ENCODE measurements around the gene RASGRF2. TPM values are rescaled to one million over a fixed set of nuclear protein-coding genes. Genes with fewer than 3 reads are reported as not detected.

RASGRF2 gene
- polyA plus RNA-seq, 1 donor from 2014 or later: 0.42 TPM

GRCh38 chr5:81167544-81167943, 207.4 kb downstream of the RASGRF2 start:
- Histone ChIP-seq H3K36me3 (ENCODE audit: insufficient read depth, low read length) (no peaks in the 10 kb centered on the region), H3K4me2 (ENCODE audit: low read length) (no peak overlapping the region), H3F3A (ENCODE audit: insufficient read depth, low read length, poor library complexity, severe bottlenecking) (no peaks in the 10 kb centered on the region), H2AFZ (ENCODE audit: low read depth, low read length) (no peak overlapping the region), H3K4me3 (ENCODE audit: low read length) (no peak overlapping the region), H4K20me1 (ENCODE audit: insufficient read depth) (no peaks in the 10 kb centered on the region), H3K9me2 (ENCODE audit: insufficient read depth, low read length) (no peaks in the 10 kb centered on the region), H3K27ac (ENCODE audit: low read length) (no peak overlapping the region), H3K79me2 (replicated peaks; ENCODE audit: insufficient read depth, low read length) (no peaks in the 10 kb centered on the region), H3K9ac (ENCODE audit: low read length) (no peak overlapping the region), H3K27me3 (ENCODE audit: insufficient read depth, low read depth, low read length) (no peaks in the 10 kb centered on the region), H3K9me3 (ENCODE audit: low read length) (no peaks in the 10 kb centered on the region)
- no peak for TF ChIP-seq TAF1 (IDR thresholded peaks at IDR 0.05; ENCODE audit: low read depth)
- TF ChIP-seq REST (IDR thresholded peaks at IDR 0.05; ENCODE audit: borderline replicate concordance): no peak
- TF ChIP-seq EZH2 (IDR thresholded peaks at IDR 0.05; ENCODE audit: borderline replicate concordance, insufficient read depth, low read length, poor library complexity, severe bottlenecking): no peak
- no peak for TF ChIP-seq MXI1 (conservative IDR thresholded peaks at IDR 0.05; ENCODE audit: poor library complexity, severe bottlenecking)
- TF ChIP-seq SMC3 (conservative IDR thresholded peaks at IDR 0.05; ENCODE audit: poor library complexity): no peak
- TF ChIP-seq RAD21 (conservative IDR thresholded peaks at IDR 0.05): no peak
- no peak for TF ChIP-seq POLR2AphosphoS5 (IDR thresholded peaks at IDR 0.05)
- no peak for TF ChIP-seq EP300 (conservative IDR thresholded peaks at IDR 0.05; ENCODE audit: poor library complexity, severe bottlenecking)
- no peak for TF ChIP-seq CTCF (IDR thresholded peaks at IDR 0.05; ENCODE audit: poor library complexity, severe bottlenecking)

GRCh38 chr5:81169924-81170323, 209.8 kb downstream of the RASGRF2 start:
- no peaks in the 10 kb centered on the region for H3K9me2 ChIP-seq (ENCODE audit: insufficient read depth, low read length)
- H3K9me3 ChIP-seq (ENCODE audit: low read length): no peaks in the 10 kb centered on the region
- no peak overlapping the region for H3K9ac ChIP-seq (ENCODE audit: low read length)
- H4K20me1 ChIP-seq (ENCODE audit: insufficient read depth): no peaks in the 10 kb centered on the region
- no peaks in the 10 kb centered on the region for H3K79me2 ChIP-seq (replicated peaks; ENCODE audit: insufficient read depth, low read length)
- no peaks in the 10 kb centered on the region for H3K27me3 ChIP-seq (ENCODE audit: insufficient read depth, low read depth, low read length)
- no peak overlapping the region for H2AFZ ChIP-seq (ENCODE audit: low read depth, low read length)
- no peak overlapping the region for H3K27ac ChIP-seq (ENCODE audit: low read length)
- no peak overlapping the region for H3K4me2 ChIP-seq (ENCODE audit: low read length)
- H3K4me3 ChIP-seq (ENCODE audit: low read length): no peak overlapping the region
- TF ChIP-seq TAF1 (IDR thresholded peaks at IDR 0.05; ENCODE audit: low read depth) (no peak), EZH2 (IDR thresholded peaks at IDR 0.05; ENCODE audit: borderline replicate concordance, insufficient read depth, low read length, poor library complexity, severe bottlenecking) (no peak), POLR2AphosphoS5 (IDR thresholded peaks at IDR 0.05) (no peak), EP300 (conservative IDR thresholded peaks at IDR 0.05; ENCODE audit: poor library complexity, severe bottlenecking) (no peak), REST (IDR thresholded peaks at IDR 0.05; ENCODE audit: borderline replicate concordance) (no peak), MXI1 (conservative IDR thresholded peaks at IDR 0.05; ENCODE audit: poor library complexity, severe bottlenecking) (no peak), CTCF (IDR thresholded peaks at IDR 0.05; ENCODE audit: poor library complexity, severe bottlenecking) (no peak), RAD21 (conservative IDR thresholded peaks at IDR 0.05) (no peak)
- H3F3A ChIP-seq (ENCODE audit: insufficient read depth, low read length, poor library complexity, severe bottlenecking): no peaks in the 10 kb centered on the region
- H3K36me3 ChIP-seq (ENCODE audit: insufficient read depth, low read length): no peaks in the 10 kb centered on the region
